PC-9 (cell line): ENCODE data around the gene FAM20C. TPM values are rescaled to one million over a fixed set of nuclear protein-coding genes. Genes with fewer than 3 reads are reported as not detected.
"Not testable (repeated sequence)": the region's sequence is repeated elsewhere in the genome, so short reads cannot be mapped to it uniquely, and the experiment has no call there.

Experiments
- BruUV-seq: library from RNA; stranded (reverse); fragments of 400-500 nt; replicated peaks from 2 replicates; lab custom pipeline; 2021; lab: Mats Ljungman, UMichigan
- CTCF ChIA-PET: fragments of 300-600 bp; sonication (Branson Sonifier 250); formaldehyde crosslinking; loops from one replicate; lab custom pipeline; 2022; ENCODE audit warnings: antibody characterized with exemption; lab: Charles Lee
- POLR2A ChIA-PET: fragments of 300-600 bp; sonication (Branson Sonifier 250); formaldehyde crosslinking; loops from one replicate; lab custom pipeline; 2022; ENCODE audit warnings: antibody characterized with exemption; ENCODE audit not compliant: unreplicated experiment; lab: Charles Lee
- DNase-seq, 2 experiments: peaks; one replicate each; pipeline versions ENCODE4 v3.0.0 to v3.0.0-alpha.2; 2015 to 2022; ENCODE audit warnings: mixed read lengths in 1 of 2
- H2AFZ ChIP-seq: fragments of 200-600 bp; sonication (generic); 2 replicates; pipeline ENCODE4 v1.8.1; 2017; ENCODE audit warnings: antibody characterized with exemption
- H3F3A ChIP-seq: fragments of 200-600 bp; sonication (generic); 2 replicates; pipeline ENCODE4 v1.8.1; 2017; ENCODE audit warnings: antibody characterized with exemption, mild to moderate bottlenecking, low read depth; ENCODE audit not compliant: insufficient read depth
- H3K27ac ChIP-seq: fragments of 200-600 bp; sonication (generic); 2 replicates; pipeline ENCODE4 v1.6.1; 2016; ENCODE audit warnings: mixed run types
- H3K27me3 ChIP-seq: fragments of 200-600 bp; sonication (generic); 2 replicates; pipeline ENCODE4 v1.6.1; 2016; ENCODE audit warnings: low read depth, mixed run types; ENCODE audit not compliant: insufficient read depth
- H3K36me3 ChIP-seq: fragments of 200-600 bp; sonication (generic); 2 replicates; pipeline ENCODE4 v1.6.1; 2016; ENCODE audit warnings: low read depth, mixed run types
- H3K4me1 ChIP-seq: fragments of 200-600 bp; sonication (generic); replicated peaks from 2 replicates; pipeline ENCODE4 v1.6.1; 2016; ENCODE audit warnings: mixed run types; ENCODE audit not compliant: insufficient read depth
- H3K4me2 ChIP-seq: fragments of 200-600 bp; sonication (generic); 2 replicates; pipeline ENCODE4 v1.6.1; 2017; ENCODE audit warnings: mixed run types
- H3K4me3 ChIP-seq: fragments of 200-600 bp; sonication (generic); 2 replicates; pipeline ENCODE4 v1.6.1; 2016; ENCODE audit warnings: mixed run types
- H3K79me2 ChIP-seq: fragments of 200-600 bp; sonication (generic); 2 replicates; pipeline ENCODE4 v1.6.1; 2017; ENCODE audit warnings: low read depth, mixed run types
- H3K9me2 ChIP-seq: fragments of 200-600 bp; sonication (generic); 2 replicates; pipeline ENCODE4 v1.8.1; 2017; ENCODE audit warnings: mild to moderate bottlenecking; ENCODE audit not compliant: insufficient read depth
- H3K9me3 ChIP-seq: fragments of 200-600 bp; sonication (generic); 2 replicates; pipeline ENCODE4 v1.8.1; 2016; ENCODE audit warnings: low read depth; ENCODE audit not compliant: insufficient read depth
- H4K20me1 ChIP-seq: fragments of 200-600 bp; sonication (generic); 2 replicates; pipeline ENCODE4 v1.8.1; 2017; ENCODE audit not compliant: insufficient read depth
- EZH2 ChIP-seq: fragments of 200-600 bp; sonication (generic); IDR thresholded peaks from 2 replicates; pipeline ENCODE4 v1.8.0; 2017; ENCODE audit warnings: antibody characterized with exemption, low read depth
- intact Hi-C: fragments of 100-400 bp; cut with micrococcal nuclease; formaldehyde crosslinking; loops from one replicate; pipeline ENCODE4 v1.10.0; 2022; ENCODE audit not compliant: unreplicated experiment
- total RNA-seq: library from RNA; stranded (reverse); gene quantifications from 2 replicates; pipeline ENCODE4 v1.2.3, GENCODE V29; 2021
- TF ChIP-seq, protein P1 (sequence below): fragments of 200-600 bp; sonication (generic); conservative IDR thresholded peaks from 2 replicates; pipeline ENCODE4 v1.6.1; 2017; ENCODE audit warnings: mixed run types, antibody characterized with exemption, mild to moderate bottlenecking, moderate library complexity

Gene FAM20C
- total RNA-seq, 1 experiment from 2014 or later: 31.0 TPM

DNA sequence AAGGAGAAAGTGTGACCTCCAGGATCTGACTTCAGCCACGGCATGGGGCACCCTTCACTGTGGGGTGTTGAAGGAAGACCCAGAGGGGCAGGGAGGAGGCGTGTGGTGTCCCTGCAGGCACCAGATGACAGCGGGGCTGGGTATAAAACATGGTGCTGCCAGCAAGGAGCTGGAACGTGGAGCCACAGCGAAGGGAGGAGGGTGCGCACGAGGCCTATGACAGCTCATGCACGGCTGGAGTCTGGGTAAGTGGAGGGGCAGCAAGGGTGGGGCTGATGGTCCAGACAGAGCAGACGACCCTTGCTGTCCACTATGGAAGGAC is 69.8 kb downstream of the FAM20C start:
- H3K27ac ChIP-seq: no peak overlapping the region
- H3K4me3 ChIP-seq: no peak overlapping the region
- H3K36me3 ChIP-seq: no peaks in the 10 kb centered on the region
- peaks cover 20% of the 10 kb centered on the region for H3F3A ChIP-seq
- no peaks in the 10 kb centered on the region for H3K9me2 ChIP-seq
- BruUV-seq: no TSS peak
- intact Hi-C loops: no loop called here
- no peaks in the 10 kb centered on the region for H4K20me1 ChIP-seq
- H3K4me1 ChIP-seq: 0 out of 2 replicates have a peak, but pooled peaks cover 7% of the 10 kb centered on the region
- no peak for TF ChIP-seq EZH2
- TF ChIP-seq, protein P1, sequence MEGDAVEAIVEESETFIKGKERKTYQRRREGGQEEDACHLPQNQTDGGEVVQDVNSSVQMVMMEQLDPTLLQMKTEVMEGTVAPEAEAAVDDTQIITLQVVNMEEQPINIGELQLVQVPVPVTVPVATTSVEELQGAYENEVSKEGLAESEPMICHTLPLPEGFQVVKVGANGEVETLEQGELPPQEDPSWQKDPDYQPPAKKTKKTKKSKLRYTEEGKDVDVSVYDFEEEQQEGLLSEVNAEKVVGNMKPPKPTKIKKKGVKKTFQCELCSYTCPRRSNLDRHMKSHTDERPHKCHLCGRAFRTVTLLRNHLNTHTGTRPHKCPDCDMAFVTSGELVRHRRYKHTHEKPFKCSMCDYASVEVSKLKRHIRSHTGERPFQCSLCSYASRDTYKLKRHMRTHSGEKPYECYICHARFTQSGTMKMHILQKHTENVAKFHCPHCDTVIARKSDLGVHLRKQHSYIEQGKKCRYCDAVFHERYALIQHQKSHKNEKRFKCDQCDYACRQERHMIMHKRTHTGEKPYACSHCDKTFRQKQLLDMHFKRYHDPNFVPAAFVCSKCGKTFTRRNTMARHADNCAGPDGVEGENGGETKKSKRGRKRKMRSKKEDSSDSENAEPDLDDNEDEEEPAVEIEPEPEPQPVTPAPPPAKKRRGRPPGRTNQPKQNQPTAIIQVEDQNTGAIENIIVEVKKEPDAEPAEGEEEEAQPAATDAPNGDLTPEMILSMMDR: no peak
- H3K9me3 ChIP-seq: peaks cover 15% of the 10 kb centered on the region
- H3K4me2 ChIP-seq: no peak overlapping the region
- no peaks in the 10 kb centered on the region for H3K27me3 ChIP-seq
- ChIA-PET CTCF (no interaction called here), POLR2A (no interaction called here)
- no peaks in the 10 kb centered on the region for H3K79me2 ChIP-seq
- no peak for DNase-seq
- H2AFZ ChIP-seq: no peak overlapping the region

- H4K20me1 ChIP-seq, H3K36me3 ChIP-seq, H3K27me3 ChIP-seq, H3K4me2 ChIP-seq, H3K79me2 ChIP-seq, DNase-seq, H2AFZ ChIP-seq, POLR2A ChIA-PET, H3K27ac ChIP-seq, H3K4me1 ChIP-seq, BruUV-seq, intact Hi-C loops, H3K4me3 ChIP-seq, H3K9me2 ChIP-seq, CTCF ChIA-PET: not testable (repeated sequence)
- peaks cover 22% of the 10 kb centered on the region for H3F3A ChIP-seq
- peaks cover 15% of the 10 kb centered on the region for H3K9me3 ChIP-seq
- TF ChIP-seq, protein P1: peak; percentile 51; the same call in 1 of the 2 replicates
Measured at GRCh38 chr7:262631-263311, 70.4 kb downstream of the FAM20C start.

GRCh38 chr7:263483-264351 is 71.3 kb downstream of the FAM20C start:
- H3K27ac ChIP-seq, BruUV-seq, CTCF ChIA-PET, H3K4me2 ChIP-seq, intact Hi-C loops, H2AFZ ChIP-seq, H3K4me3 ChIP-seq, H4K20me1 ChIP-seq, POLR2A ChIA-PET, H3K9me2 ChIP-seq, H3K27me3 ChIP-seq, H3K36me3 ChIP-seq, H3K4me1 ChIP-seq, DNase-seq, H3K79me2 ChIP-seq: not testable (repeated sequence)
- TF ChIP-seq, protein P1: peak; percentile 58; the same call in 1 of the 2 replicates
- peaks cover 28% of the 10 kb centered on the region for H3F3A ChIP-seq
- H3K9me3 ChIP-seq: peaks cover 15% of the 10 kb centered on the region
